Measurements from ENCODE around the gene ABCA8. TPM values are rescaled to one million over a fixed set of nuclear protein-coding genes. Genes with fewer than 3 reads are reported as not detected.

The ABCA8 gene
- total RNA-seq, 1 donor from 2014 or later: 34.1 TPM

DNA sequence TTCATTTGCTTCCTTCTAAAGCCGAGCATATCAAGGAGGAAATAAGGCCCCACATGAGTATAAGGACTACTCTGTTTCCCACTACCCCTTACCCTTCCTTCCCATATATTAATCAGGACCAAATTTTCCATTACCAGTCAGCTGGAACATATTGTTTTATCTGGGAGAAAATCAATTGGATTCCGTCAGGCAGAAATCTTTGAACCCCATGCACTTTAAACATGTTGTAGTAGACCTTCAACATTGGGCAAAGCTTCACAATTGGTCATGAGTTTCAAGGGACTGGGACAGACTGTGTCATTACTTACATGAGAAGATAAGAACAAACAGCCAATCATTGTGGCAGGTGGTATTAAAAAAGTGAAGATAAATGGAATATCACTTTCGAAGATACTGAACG, 70.3 kb downstream of the ABCA8 start:
- H3K4me3 Mint-ChIP-seq (ENCODE audit: unreplicated experiment): no peak overlapping the region
- H3K36me3 Mint-ChIP-seq (ENCODE audit: unreplicated experiment): peaks cover 57% of the 10 kb centered on the region
- no peak overlapping the region for H3K27ac Mint-ChIP-seq (ENCODE audit: unreplicated experiment)
- TF ChIP-seq, protein P1, sequence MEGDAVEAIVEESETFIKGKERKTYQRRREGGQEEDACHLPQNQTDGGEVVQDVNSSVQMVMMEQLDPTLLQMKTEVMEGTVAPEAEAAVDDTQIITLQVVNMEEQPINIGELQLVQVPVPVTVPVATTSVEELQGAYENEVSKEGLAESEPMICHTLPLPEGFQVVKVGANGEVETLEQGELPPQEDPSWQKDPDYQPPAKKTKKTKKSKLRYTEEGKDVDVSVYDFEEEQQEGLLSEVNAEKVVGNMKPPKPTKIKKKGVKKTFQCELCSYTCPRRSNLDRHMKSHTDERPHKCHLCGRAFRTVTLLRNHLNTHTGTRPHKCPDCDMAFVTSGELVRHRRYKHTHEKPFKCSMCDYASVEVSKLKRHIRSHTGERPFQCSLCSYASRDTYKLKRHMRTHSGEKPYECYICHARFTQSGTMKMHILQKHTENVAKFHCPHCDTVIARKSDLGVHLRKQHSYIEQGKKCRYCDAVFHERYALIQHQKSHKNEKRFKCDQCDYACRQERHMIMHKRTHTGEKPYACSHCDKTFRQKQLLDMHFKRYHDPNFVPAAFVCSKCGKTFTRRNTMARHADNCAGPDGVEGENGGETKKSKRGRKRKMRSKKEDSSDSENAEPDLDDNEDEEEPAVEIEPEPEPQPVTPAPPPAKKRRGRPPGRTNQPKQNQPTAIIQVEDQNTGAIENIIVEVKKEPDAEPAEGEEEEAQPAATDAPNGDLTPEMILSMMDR (IDR thresholded peaks at IDR 0.05): no peak
- no peaks in the 10 kb centered on the region for H3K27me3 Mint-ChIP-seq (ENCODE audit: unreplicated experiment)
- DNase-seq (ENCODE audit: extremely low spot score, unreplicated experiment): no peak
- H3K4me1 Mint-ChIP-seq (ENCODE audit: unreplicated experiment): no peaks in the 10 kb centered on the region
- H3K9me3 Mint-ChIP-seq (ENCODE audit: unreplicated experiment): no peaks in the 10 kb centered on the region

DNA sequence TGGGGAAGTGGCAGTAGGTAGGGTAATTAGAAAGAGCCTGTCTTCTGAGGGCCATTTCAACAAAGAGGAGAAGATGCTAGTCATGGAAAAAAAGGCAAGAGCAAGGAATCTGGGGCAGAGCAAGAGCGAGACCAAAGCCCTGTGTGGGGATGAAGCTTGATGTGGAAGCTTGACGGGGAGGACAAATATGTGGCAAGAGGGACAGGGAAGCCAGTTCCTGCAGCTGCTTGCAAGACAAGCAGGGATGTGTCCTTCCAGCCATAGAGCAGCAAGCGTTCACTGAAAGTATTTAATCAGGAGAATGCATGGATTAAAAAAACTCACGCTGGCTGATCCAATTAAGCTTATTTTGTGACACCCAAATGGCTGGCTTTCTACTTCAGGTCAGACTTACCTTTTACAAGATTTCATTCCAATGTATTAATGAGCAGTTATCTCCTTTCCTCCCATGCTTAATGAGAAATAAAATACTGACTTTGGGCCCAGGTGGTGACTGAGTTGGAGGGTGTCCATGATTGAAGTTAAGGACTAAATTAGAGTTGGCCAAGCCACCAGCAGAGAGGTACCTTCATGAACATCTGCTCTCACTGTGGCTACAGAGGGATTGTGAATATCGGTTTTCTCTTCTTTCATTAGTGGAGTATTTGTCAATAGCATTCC, 76.8 kb downstream of the ABCA8 start:
- Mint-ChIP-seq H3K4me1 (ENCODE audit: unreplicated experiment) (no peaks in the 10 kb centered on the region), H3K27ac (ENCODE audit: unreplicated experiment) (no peak overlapping the region), H3K36me3 (ENCODE audit: unreplicated experiment) (peaks cover 72% of the 10 kb centered on the region), H3K4me3 (ENCODE audit: unreplicated experiment) (no peak overlapping the region), H3K27me3 (ENCODE audit: unreplicated experiment) (no peaks in the 10 kb centered on the region), H3K9me3 (ENCODE audit: unreplicated experiment) (peaks cover 9% of the 10 kb centered on the region)
- TF ChIP-seq, protein P1 (IDR thresholded peaks at IDR 0.05): no peak
- DNase-seq (ENCODE audit: extremely low spot score, unreplicated experiment): no peak

DNA sequence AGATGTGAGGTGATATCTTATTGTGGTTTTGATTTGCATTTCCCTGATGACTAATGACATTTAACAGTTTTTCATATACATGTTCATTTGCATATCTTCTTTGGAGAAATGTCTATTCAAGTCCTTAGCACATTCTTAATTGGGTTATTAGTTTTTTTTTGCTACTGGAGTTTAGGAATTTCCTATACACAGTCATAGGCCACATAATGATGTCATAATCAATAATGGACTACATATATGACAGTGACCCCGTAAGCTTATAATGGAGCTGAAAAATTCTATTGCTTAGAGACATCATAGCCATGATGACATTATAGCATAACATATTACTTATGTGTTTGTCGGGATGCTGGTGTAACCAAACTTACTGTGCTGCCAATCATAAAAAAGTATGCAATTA, 83.7 kb downstream of the ABCA8 start:
- H3K36me3 Mint-ChIP-seq (ENCODE audit: unreplicated experiment): peaks cover 35% of the 10 kb centered on the region
- H3K4me3 Mint-ChIP-seq (ENCODE audit: unreplicated experiment): no peak overlapping the region
- peaks cover 11% of the 10 kb centered on the region for H3K9me3 Mint-ChIP-seq (ENCODE audit: unreplicated experiment)
- no peaks in the 10 kb centered on the region for H3K27me3 Mint-ChIP-seq (ENCODE audit: unreplicated experiment)
- H3K27ac Mint-ChIP-seq (ENCODE audit: unreplicated experiment): no peak overlapping the region
- no peak for DNase-seq (ENCODE audit: extremely low spot score, unreplicated experiment)
- TF ChIP-seq, protein P1 (IDR thresholded peaks at IDR 0.05): no peak
- no peaks in the 10 kb centered on the region for H3K4me1 Mint-ChIP-seq (ENCODE audit: unreplicated experiment)

GRCh38 chr17:68870976-68871375, 84.2 kb downstream of the ABCA8 start:
- TF ChIP-seq, protein P1 (IDR thresholded peaks at IDR 0.05): no peak

GRCh38 chr17:68870161-68870826, 84.9 kb downstream of the ABCA8 start:
- Mint-ChIP-seq H3K36me3 (ENCODE audit: unreplicated experiment) (peaks cover 26% of the 10 kb centered on the region), H3K9me3 (ENCODE audit: unreplicated experiment) (peaks cover 11% of the 10 kb centered on the region), H3K4me1 (ENCODE audit: unreplicated experiment) (no peaks in the 10 kb centered on the region), H3K27ac (ENCODE audit: unreplicated experiment) (no peak overlapping the region), H3K4me3 (ENCODE audit: unreplicated experiment) (no peak overlapping the region), H3K27me3 (ENCODE audit: unreplicated experiment) (no peaks in the 10 kb centered on the region)
- TF ChIP-seq, protein P1 (IDR thresholded peaks at IDR 0.05): no peak
- DNase-seq (ENCODE audit: extremely low spot score, unreplicated experiment): no peak

More at GRCh38 chr17:68870976-68871375, 84.2 kb downstream of the ABCA8 start:
- no peaks in the 10 kb centered on the region for H3K27me3 Mint-ChIP-seq (ENCODE audit: unreplicated experiment)
- no peak overlapping the region for H3K4me3 Mint-ChIP-seq (ENCODE audit: unreplicated experiment)
- peaks cover 33% of the 10 kb centered on the region for H3K36me3 Mint-ChIP-seq (ENCODE audit: unreplicated experiment)
- H3K27ac Mint-ChIP-seq (ENCODE audit: unreplicated experiment): no peak overlapping the region
- DNase-seq (ENCODE audit: extremely low spot score, unreplicated experiment): no peak
- H3K4me1 Mint-ChIP-seq (ENCODE audit: unreplicated experiment): no peaks in the 10 kb centered on the region
- H3K9me3 Mint-ChIP-seq (ENCODE audit: unreplicated experiment): peaks cover 11% of the 10 kb centered on the region

Data from osteocyte (in vitro differentiated cells).